Measurements from ENCODE around the gene SARS2. TPM values are rescaled to one million over a fixed set of nuclear protein-coding genes. Genes with fewer than 3 reads are reported as not detected.
"Not testable (repeated sequence)": the region's sequence is repeated elsewhere in the genome, so short reads cannot be mapped to it uniquely, and the experiment has no call there.

Gene SARS2
- total RNA-seq, 1 donor from 2014 or later: 13.6 TPM

DNA sequence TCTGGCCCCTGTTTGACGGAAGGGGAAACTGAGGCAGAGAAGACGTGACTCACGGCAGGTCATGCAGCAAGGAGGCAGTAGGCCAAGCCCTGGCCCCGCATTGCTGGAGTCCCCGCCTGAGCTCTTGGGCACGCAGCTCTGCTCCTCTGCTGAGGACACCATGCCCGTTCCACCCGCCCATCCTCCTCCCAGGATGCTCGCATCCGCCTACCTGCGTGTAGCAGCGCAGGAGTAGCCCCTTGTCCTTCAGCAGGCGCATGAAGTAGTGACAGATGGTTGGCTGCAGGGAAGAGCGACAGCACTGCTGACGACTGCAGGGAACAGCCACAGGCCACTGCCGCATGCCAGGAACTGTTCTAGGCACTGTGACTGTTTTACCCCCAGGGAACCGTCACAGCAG lies 41.7 kb downstream of the SARS2 start:
- Histone ChIP-seq H3K4me3 (no peak overlapping the region), H3K27me3 (ENCODE audit: low read depth) (no peaks in the 10 kb centered on the region), H3K36me3 (peaks cover 47% of the 10 kb centered on the region), H3K27ac (replicated peaks) (no peak overlapping the region), H3K4me1 (peaks cover 41% of the 10 kb centered on the region), H3K9me3 (replicated peaks) (no peaks in the 10 kb centered on the region)
- TF ChIP-seq, protein P1, sequence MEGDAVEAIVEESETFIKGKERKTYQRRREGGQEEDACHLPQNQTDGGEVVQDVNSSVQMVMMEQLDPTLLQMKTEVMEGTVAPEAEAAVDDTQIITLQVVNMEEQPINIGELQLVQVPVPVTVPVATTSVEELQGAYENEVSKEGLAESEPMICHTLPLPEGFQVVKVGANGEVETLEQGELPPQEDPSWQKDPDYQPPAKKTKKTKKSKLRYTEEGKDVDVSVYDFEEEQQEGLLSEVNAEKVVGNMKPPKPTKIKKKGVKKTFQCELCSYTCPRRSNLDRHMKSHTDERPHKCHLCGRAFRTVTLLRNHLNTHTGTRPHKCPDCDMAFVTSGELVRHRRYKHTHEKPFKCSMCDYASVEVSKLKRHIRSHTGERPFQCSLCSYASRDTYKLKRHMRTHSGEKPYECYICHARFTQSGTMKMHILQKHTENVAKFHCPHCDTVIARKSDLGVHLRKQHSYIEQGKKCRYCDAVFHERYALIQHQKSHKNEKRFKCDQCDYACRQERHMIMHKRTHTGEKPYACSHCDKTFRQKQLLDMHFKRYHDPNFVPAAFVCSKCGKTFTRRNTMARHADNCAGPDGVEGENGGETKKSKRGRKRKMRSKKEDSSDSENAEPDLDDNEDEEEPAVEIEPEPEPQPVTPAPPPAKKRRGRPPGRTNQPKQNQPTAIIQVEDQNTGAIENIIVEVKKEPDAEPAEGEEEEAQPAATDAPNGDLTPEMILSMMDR (IDR thresholded peaks at IDR 0.05; ENCODE audit: borderline replicate concordance): no peak
- no peak for DNase-seq
- intact Hi-C loops (cut with micrococcal nuclease): no loop called here

DNA sequence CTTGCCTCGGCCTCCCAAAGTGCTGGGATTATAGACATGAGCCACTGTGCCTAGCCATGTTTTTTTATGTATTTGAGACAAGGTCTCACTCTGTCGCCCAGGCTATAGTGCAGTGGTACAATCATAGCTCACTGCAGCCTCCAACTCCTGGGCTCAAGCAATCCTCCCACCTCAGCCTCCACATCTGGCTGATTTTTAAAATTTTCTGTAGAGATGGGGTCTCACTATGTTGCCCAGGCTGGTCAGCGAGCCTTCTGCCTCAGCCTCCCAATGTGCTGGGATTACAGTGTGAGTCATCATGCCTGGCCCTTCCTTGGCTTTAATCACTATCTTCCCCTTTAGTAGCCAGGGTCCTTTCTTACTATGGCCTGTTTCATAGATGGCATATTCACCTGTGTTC lies 45.9 kb downstream of the SARS2 start:
- H3K4me3 ChIP-seq; intact Hi-C loops (cut with micrococcal nuclease); DNase-seq; H3K27ac ChIP-seq (replicated peaks); H3K27me3 ChIP-seq (ENCODE audit: low read depth); H3K9me3 ChIP-seq (replicated peaks): not testable (repeated sequence)
- Histone ChIP-seq H3K4me1 (peaks cover 12% of the 10 kb centered on the region), H3K36me3 (peaks cover 68% of the 10 kb centered on the region)

- Histone ChIP-seq H3K4me3 (no peak overlapping the region), H3K27ac (replicated peaks) (no peak overlapping the region), H3K9me3 (replicated peaks) (no peaks in the 10 kb centered on the region), H3K27me3 (ENCODE audit: low read depth) (no peaks in the 10 kb centered on the region), H3K36me3 (peaks cover 63% of the 10 kb centered on the region), H3K4me1 (peaks cover 18% of the 10 kb centered on the region)
- intact Hi-C loops (cut with micrococcal nuclease): no loop called here
- DNase-seq: no peak
- TF ChIP-seq, protein P1 (IDR thresholded peaks at IDR 0.05; ENCODE audit: borderline replicate concordance): no peak
These were observed 47.3 kb downstream of the SARS2 start for GRCh38 chr19:38883286-38883685.

- H3K27me3 ChIP-seq (ENCODE audit: low read depth): no peaks in the 10 kb centered on the region
- no peak for DNase-seq
- no peak overlapping the region for H3K27ac ChIP-seq (replicated peaks)
- intact Hi-C loops (cut with micrococcal nuclease): no loop called here
- peaks cover 54% of the 10 kb centered on the region for H3K36me3 ChIP-seq
- peaks cover 24% of the 10 kb centered on the region for H3K4me1 ChIP-seq
- TF ChIP-seq, protein P1 (IDR thresholded peaks at IDR 0.05; ENCODE audit: borderline replicate concordance): no peak
- no peak overlapping the region for H3K4me3 ChIP-seq
- no peaks in the 10 kb centered on the region for H3K9me3 ChIP-seq (replicated peaks)
These were observed 49.5 kb downstream of the SARS2 start for GRCh38 chr19:38880882-38881609.

- TF ChIP-seq, protein P1 (IDR thresholded peaks at IDR 0.05; ENCODE audit: borderline replicate concordance): no peak
- no peak overlapping the region for H3K4me3 ChIP-seq
- no peaks in the 10 kb centered on the region for H3K27me3 ChIP-seq (ENCODE audit: low read depth)
- no peak for DNase-seq
- H3K36me3 ChIP-seq: peaks cover 54% of the 10 kb centered on the region
- H3K9me3 ChIP-seq (replicated peaks): no peaks in the 10 kb centered on the region
- H3K4me1 ChIP-seq: peaks cover 17% of the 10 kb centered on the region
- no peak overlapping the region for H3K27ac ChIP-seq (replicated peaks)
- intact Hi-C loops (cut with micrococcal nuclease): no loop called here
These were observed 50.3 kb downstream of the SARS2 start for GRCh38 chr19:38880076-38880881.

DNA sequence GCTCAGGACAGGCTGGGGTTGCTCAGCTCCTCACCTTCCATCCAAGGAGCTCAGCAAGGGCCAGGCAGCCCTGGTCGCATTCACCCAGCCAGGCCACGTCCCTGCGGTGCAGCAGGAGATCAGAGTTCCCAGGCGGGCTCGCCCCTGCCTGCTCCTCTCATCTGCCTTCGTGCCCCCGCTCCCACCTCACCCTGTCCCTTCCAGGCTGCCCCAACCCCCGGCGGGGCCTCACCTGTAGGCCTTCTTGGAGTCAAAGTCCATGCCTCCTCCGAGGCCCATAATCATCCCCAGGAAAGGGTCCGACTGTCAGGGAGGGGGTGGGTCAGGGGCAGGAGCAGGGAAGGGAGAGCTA lies 51.2 kb downstream of the SARS2 start:
- peaks cover 17% of the 10 kb centered on the region for H3K4me1 ChIP-seq
- intact Hi-C loops (cut with micrococcal nuclease): no loop called here
- H3K27me3 ChIP-seq (ENCODE audit: low read depth): no peaks in the 10 kb centered on the region
- TF ChIP-seq, protein P1 (IDR thresholded peaks at IDR 0.05; ENCODE audit: borderline replicate concordance): no peak
- H3K9me3 ChIP-seq (replicated peaks): no peaks in the 10 kb centered on the region
- no peak overlapping the region for H3K27ac ChIP-seq (replicated peaks)
- H3K36me3 ChIP-seq: peaks cover 54% of the 10 kb centered on the region
- DNase-seq: no peak
- no peak overlapping the region for H3K4me3 ChIP-seq
